ENCODE results near the gene BAHD1. TPM values are rescaled to one million over a fixed set of nuclear protein-coding genes. Genes with fewer than 3 reads are reported as not detected.

Gene BAHD1
- total and polyA plus RNA-seq, 11 donors, result 7.8 to 28.4 (median 16.1) TPM

DNA sequence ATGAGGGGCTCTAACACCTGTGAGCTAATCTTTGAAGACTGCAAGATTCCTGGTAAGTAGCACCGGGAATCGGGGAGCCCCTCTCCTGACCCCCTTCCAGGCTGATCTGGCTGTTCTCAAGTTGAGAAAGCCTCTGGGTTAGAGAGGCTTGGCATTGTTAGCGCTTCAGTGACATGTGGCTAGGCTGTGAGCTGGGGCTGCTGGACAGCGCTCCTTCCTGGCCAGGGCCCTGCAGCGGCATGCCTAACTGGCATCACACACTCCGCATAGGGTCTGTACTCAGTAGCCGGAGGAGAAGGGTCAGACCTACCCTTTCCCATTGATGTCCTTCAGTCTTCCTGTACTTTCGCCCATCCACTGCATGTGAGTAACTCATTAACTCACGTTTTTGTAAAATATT, 27.7 kb upstream of the BAHD1 start:
- TF ChIP-seq, protein P1, sequence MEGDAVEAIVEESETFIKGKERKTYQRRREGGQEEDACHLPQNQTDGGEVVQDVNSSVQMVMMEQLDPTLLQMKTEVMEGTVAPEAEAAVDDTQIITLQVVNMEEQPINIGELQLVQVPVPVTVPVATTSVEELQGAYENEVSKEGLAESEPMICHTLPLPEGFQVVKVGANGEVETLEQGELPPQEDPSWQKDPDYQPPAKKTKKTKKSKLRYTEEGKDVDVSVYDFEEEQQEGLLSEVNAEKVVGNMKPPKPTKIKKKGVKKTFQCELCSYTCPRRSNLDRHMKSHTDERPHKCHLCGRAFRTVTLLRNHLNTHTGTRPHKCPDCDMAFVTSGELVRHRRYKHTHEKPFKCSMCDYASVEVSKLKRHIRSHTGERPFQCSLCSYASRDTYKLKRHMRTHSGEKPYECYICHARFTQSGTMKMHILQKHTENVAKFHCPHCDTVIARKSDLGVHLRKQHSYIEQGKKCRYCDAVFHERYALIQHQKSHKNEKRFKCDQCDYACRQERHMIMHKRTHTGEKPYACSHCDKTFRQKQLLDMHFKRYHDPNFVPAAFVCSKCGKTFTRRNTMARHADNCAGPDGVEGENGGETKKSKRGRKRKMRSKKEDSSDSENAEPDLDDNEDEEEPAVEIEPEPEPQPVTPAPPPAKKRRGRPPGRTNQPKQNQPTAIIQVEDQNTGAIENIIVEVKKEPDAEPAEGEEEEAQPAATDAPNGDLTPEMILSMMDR (IDR thresholded peaks at IDR 0.05), result no peak
- TF ChIP-seq POLR2A (IDR thresholded peaks at IDR 0.05), result no peak
- intact Hi-C loops (cut with DNase I), result loop anchor here in 1 of 10 donors (10.0 kb wide), 1 partner anchor 48 kb away; no protein-coding TSS in a partner anchor
- Histone ChIP-seq H3K4me3 (no peak overlapping the region), H3K9me3 (no peaks in the 10 kb centered on the region), H3K36me3 (peaks cover 0 to 100% (median 85%) of the 10 kb centered on the region in 9 donors), H3K27me3 (no peaks in the 10 kb centered on the region), H3K27ac (no peak overlapping the region), H3K4me1 (peaks cover 0 to 1% (median 0%) of the 10 kb centered on the region in 12 donors)
- no peak for DNase-seq
- WGBS, 4 donors, result 91 to 93% (median 92%) methylated on average over 9 of the region's 9 CpGs
- ATAC-seq, result no peak

- ATAC-seq, result no peak
- no peak overlapping the region for H3K27ac ChIP-seq
- H3K36me3 ChIP-seq, result peaks cover 0 to 94% (median 81%) of the 10 kb centered on the region in 9 donors
- H3K9me3 ChIP-seq, result no peaks in the 10 kb centered on the region
- intact Hi-C loops (cut with DNase I), result loop anchor here in 2 of 10 donors (5.0 to 10.0 kb wide), 2 partner anchors 43 to 50 kb away; no protein-coding TSS in a partner anchor
- no peaks in the 10 kb centered on the region for H3K27me3 ChIP-seq
- H3K4me1 ChIP-seq, result peaks cover 0 to under 1% (median 0%) of the 10 kb centered on the region in 12 donors
- DNase-seq, result no peak
- TF ChIP-seq, protein P1 (IDR thresholded peaks at IDR 0.05), result no peak
- no peak for TF ChIP-seq POLR2A (IDR thresholded peaks at IDR 0.05)
- WGBS, 4 donors, result 65 to 90% (median 79%) methylated on average over 2 to 7 of the region's 7 CpGs
- H3K4me3 ChIP-seq, result no peak overlapping the region
Observed at GRCh38 chr15:40414816-40415215, 25.9 kb upstream of the BAHD1 start.

DNA sequence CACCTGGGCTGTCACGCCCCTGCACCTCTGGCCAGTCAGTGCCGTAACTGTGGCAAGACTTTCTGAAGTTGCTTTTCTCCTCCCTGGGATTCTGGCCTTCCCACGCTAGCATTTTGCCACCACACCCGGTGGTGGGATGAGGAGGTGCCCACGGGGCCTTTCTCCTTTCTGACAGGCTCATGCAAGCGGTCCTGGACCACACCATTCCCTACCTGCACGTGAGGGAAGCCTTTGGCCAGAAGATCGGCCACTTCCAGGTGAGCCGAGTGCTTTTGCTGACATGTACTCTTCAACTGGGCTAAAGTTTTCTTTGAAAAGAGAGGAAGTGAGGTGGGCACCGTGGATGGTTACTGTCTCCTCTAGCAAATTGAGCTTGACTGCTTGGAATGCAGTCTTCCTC, 25.5 kb upstream of the BAHD1 start:
- peaks cover 0 to 90% (median 78%) of the 10 kb centered on the region in 9 donors for H3K36me3 ChIP-seq
- peaks cover 0 to 5% (median under 1%) of the 10 kb centered on the region in 12 donors for H3K4me1 ChIP-seq
- no peak for TF ChIP-seq POLR2A (IDR thresholded peaks at IDR 0.05)
- TF ChIP-seq, protein P1 (IDR thresholded peaks at IDR 0.05), result no peak
- intact Hi-C loops (cut with DNase I), result loop anchor here in 2 of 10 donors (5.0 to 10.0 kb wide), 2 partner anchors 43 to 50 kb away; no protein-coding TSS in a partner anchor
- 91 to 96% (median 93%) methylated on average over 7 to 10 of the region's 10 CpGs for WGBS, 4 donors
- H3K27ac ChIP-seq, result no peak overlapping the region
- H3K27me3 ChIP-seq, result no peaks in the 10 kb centered on the region
- H3K4me3 ChIP-seq, result no peak overlapping the region
- H3K9me3 ChIP-seq, result no peaks in the 10 kb centered on the region
- ATAC-seq, result no peak
- DNase-seq, result no peak

- H3K9me3 ChIP-seq, result no peaks in the 10 kb centered on the region
- H3K27ac ChIP-seq, result no peak overlapping the region
- DNase-seq (no peak), ATAC-seq (no peak)
- H3K36me3 ChIP-seq, result peaks cover 0 to 82% (median 70%) of the 10 kb centered on the region in 9 donors
- TF ChIP-seq, protein P1 (IDR thresholded peaks at IDR 0.05), result no peak
- TF ChIP-seq POLR2A (IDR thresholded peaks at IDR 0.05), result no peak
- no peaks in the 10 kb centered on the region for H3K27me3 ChIP-seq
- intact Hi-C loops (cut with DNase I), result loop anchor here in 2 of 10 donors (5.0 to 10.0 kb wide), 2 partner anchors 44 to 51 kb away; no protein-coding TSS in a partner anchor
- 93 to 95% (median 94%) methylated on average over 7 to 14 of the region's 14 CpGs for WGBS, 4 donors
- H3K4me3 ChIP-seq, result no peak overlapping the region
- peaks cover 0 to 13% (median 9%) of the 10 kb centered on the region in 12 donors for H3K4me1 ChIP-seq
Observed at GRCh38 chr15:40416056-40416455, 24.7 kb upstream of the BAHD1 start.
